ENCODE results near the gene MYOCD.

MYOCD gene

DNA sequence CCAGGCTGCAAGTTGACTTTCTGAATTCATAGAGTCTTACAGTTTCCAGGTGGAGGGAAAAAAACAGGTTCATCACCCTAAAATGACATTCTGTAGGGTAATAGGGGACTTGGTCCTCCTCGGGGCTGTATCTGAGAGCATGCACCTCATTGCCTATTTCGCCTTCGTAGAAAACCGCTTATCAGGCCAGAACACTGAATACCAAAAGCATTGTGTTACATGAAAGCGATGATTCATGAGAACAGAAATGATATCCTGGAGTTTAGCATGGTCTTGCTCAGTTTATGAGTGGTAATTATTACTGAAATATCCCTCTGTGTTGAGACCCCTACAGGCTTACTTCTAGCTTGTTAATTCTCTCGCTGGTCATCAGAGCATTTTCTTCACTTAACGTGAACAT is 62.2 kb downstream of the MYOCD start:
- TF ChIP-seq, protein P1, sequence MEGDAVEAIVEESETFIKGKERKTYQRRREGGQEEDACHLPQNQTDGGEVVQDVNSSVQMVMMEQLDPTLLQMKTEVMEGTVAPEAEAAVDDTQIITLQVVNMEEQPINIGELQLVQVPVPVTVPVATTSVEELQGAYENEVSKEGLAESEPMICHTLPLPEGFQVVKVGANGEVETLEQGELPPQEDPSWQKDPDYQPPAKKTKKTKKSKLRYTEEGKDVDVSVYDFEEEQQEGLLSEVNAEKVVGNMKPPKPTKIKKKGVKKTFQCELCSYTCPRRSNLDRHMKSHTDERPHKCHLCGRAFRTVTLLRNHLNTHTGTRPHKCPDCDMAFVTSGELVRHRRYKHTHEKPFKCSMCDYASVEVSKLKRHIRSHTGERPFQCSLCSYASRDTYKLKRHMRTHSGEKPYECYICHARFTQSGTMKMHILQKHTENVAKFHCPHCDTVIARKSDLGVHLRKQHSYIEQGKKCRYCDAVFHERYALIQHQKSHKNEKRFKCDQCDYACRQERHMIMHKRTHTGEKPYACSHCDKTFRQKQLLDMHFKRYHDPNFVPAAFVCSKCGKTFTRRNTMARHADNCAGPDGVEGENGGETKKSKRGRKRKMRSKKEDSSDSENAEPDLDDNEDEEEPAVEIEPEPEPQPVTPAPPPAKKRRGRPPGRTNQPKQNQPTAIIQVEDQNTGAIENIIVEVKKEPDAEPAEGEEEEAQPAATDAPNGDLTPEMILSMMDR (IDR thresholded peaks at IDR 0.05; ENCODE audit: insufficient read depth, low read length, poor library complexity, severe bottlenecking): no peak
- no peak for DNase-seq (ENCODE audit: extremely low read depth, insufficient read length)
- no peak overlapping the region for H3K4me3 ChIP-seq (replicated peaks; ENCODE audit: low read depth, low read length)
- no peaks in the 10 kb centered on the region for H3K27me3 ChIP-seq (replicated peaks; ENCODE audit: control insufficient read depth, insufficient read depth, low read length)
- no peaks in the 10 kb centered on the region for H3K36me3 ChIP-seq (ENCODE audit: control insufficient read depth, insufficient read depth, low read length)

GRCh38 chr17:12729086-12729485 is 63.4 kb downstream of the MYOCD start:
- no peak overlapping the region for H3K4me3 ChIP-seq (replicated peaks; ENCODE audit: low read depth, low read length)
- H3K36me3 ChIP-seq (ENCODE audit: control insufficient read depth, insufficient read depth, low read length): no peaks in the 10 kb centered on the region
- TF ChIP-seq, protein P1 (IDR thresholded peaks at IDR 0.05; ENCODE audit: insufficient read depth, low read length, poor library complexity, severe bottlenecking): no peak
- no peaks in the 10 kb centered on the region for H3K27me3 ChIP-seq (replicated peaks; ENCODE audit: control insufficient read depth, insufficient read depth, low read length)
- DNase-seq (ENCODE audit: extremely low read depth, insufficient read length): no peak

GRCh38 chr17:12730421-12730820 is 64.7 kb downstream of the MYOCD start:
- no peak overlapping the region for H3K4me3 ChIP-seq (replicated peaks; ENCODE audit: low read depth, low read length)
- H3K27me3 ChIP-seq (replicated peaks; ENCODE audit: control insufficient read depth, insufficient read depth, low read length): no peaks in the 10 kb centered on the region
- no peak for DNase-seq (ENCODE audit: extremely low read depth, insufficient read length)
- H3K36me3 ChIP-seq (ENCODE audit: control insufficient read depth, insufficient read depth, low read length): no peaks in the 10 kb centered on the region
- TF ChIP-seq, protein P1 (IDR thresholded peaks at IDR 0.05; ENCODE audit: insufficient read depth, low read length, poor library complexity, severe bottlenecking): no peak

- TF ChIP-seq, protein P1 (IDR thresholded peaks at IDR 0.05; ENCODE audit: insufficient read depth, low read length, poor library complexity, severe bottlenecking): no peak
- no peak for DNase-seq (ENCODE audit: extremely low read depth, insufficient read length)
Observed at GRCh38 chr17:12730931-12731521, 65.3 kb downstream of the MYOCD start.

DNA sequence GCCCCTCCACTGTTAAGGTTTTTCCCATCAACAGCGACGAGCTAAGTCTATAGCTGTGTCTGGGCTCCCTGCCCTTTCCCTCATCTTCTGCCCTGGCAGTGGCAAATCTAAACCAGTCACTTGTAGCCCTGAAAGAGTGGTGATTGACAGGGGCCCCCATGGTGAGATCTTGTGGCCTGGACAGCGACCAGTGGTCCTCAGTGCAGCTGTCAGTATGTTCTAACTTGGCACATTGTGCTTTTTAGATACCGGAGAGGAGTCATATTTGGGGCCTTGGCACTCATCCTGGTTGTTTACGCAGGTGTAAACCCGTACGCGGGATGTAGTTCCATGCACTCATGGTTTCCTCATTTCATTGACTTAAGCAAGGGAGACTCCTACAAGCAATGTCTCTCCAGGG is 66.1 kb downstream of the MYOCD start:
- no peaks in the 10 kb centered on the region for H3K27me3 ChIP-seq (replicated peaks; ENCODE audit: control insufficient read depth, insufficient read depth, low read length)
- no peaks in the 10 kb centered on the region for H3K36me3 ChIP-seq (ENCODE audit: control insufficient read depth, insufficient read depth, low read length)
- DNase-seq (ENCODE audit: extremely low read depth, insufficient read length): no peak
- TF ChIP-seq, protein P1 (IDR thresholded peaks at IDR 0.05; ENCODE audit: insufficient read depth, low read length, poor library complexity, severe bottlenecking): no peak
- no peak overlapping the region for H3K4me3 ChIP-seq (replicated peaks; ENCODE audit: low read depth, low read length)

More at GRCh38 chr17:12730931-12731521, 65.3 kb downstream of the MYOCD start:
- H3K36me3 ChIP-seq (ENCODE audit: control insufficient read depth, insufficient read depth, low read length): no peaks in the 10 kb centered on the region
- no peaks in the 10 kb centered on the region for H3K27me3 ChIP-seq (replicated peaks; ENCODE audit: control insufficient read depth, insufficient read depth, low read length)
- no peak overlapping the region for H3K4me3 ChIP-seq (replicated peaks; ENCODE audit: low read depth, low read length)

- DNase-seq (ENCODE audit: extremely low read depth, insufficient read length): no peak
- Histone ChIP-seq H3K36me3 (ENCODE audit: control insufficient read depth, insufficient read depth, low read length) (no peaks in the 10 kb centered on the region), H3K4me3 (replicated peaks; ENCODE audit: low read depth, low read length) (no peak overlapping the region), H3K27me3 (replicated peaks; ENCODE audit: control insufficient read depth, insufficient read depth, low read length) (no peaks in the 10 kb centered on the region)
- TF ChIP-seq, protein P1 (IDR thresholded peaks at IDR 0.05; ENCODE audit: insufficient read depth, low read length, poor library complexity, severe bottlenecking): no peak
Observed at GRCh38 chr17:12732366-12732765, 66.7 kb downstream of the MYOCD start.
